GM21717 (cell line): Measurements from ENCODE around the gene CDSN.
A peak's percentile ranks its signal among the peaks of the same experiment; 100 is the strongest.
"Not testable (repeated sequence)": the region's sequence is repeated elsewhere in the genome, so short reads cannot be mapped to it uniquely, and the experiment has no call there.

Source experiments
- ATAC-seq: cut with Tn5 transposase; IDR thresholded peaks from one replicate; pipeline ENCODE4 v1.9.1; 2021; ENCODE audit warnings: mild to moderate bottlenecking, moderate library complexity; ENCODE audit not compliant: unreplicated experiment

The CDSN gene, protein sequence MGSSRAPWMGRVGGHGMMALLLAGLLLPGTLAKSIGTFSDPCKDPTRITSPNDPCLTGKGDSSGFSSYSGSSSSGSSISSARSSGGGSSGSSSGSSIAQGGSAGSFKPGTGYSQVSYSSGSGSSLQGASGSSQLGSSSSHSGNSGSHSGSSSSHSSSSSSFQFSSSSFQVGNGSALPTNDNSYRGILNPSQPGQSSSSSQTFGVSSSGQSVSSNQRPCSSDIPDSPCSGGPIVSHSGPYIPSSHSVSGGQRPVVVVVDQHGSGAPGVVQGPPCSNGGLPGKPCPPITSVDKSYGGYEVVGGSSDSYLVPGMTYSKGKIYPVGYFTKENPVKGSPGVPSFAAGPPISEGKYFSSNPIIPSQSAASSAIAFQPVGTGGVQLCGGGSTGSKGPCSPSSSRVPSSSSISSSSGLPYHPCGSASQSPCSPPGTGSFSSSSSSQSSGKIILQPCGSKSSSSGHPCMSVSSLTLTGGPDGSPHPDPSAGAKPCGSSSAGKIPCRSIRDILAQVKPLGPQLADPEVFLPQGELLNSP

DNA sequence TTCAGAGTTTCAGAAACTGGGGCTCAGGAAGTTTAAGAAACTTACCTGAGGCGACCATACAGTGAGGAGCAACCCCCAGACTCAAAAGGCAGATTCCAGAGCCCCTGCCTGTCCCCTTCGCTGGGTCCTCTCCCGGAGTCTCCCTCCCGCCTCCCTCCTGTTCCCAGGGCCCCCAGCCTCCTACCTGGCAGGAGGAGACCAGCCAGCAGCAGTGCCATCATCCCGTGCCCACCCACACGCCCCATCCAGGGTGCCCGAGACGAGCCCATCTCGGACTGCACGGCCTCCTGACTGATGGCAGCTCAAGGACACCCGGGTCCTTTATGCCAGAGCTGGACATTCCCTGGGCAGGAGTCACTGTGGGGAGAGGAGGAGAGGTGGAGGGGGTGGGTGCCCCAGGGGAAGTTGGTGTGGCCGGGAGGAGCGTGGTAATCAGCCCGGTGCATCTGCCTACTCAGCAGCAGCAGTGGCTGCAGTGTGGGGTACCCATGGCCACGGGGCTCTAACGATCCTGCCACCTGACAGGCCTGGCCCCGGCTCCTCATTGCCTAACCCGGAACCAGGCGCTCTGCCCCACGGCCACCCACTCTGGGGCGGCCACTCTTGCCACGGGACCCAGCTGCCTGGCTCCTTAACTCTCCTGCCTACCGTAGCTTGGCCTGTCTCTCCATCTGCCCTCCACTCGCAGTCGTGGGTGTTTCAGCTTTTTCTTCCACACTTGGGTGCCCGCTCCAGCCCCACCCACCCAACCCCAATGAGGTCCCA is at the start of gene CDSN:
Gene CDSN, minus strand, starts transcription at position 296 of the 765 bp plus-strand sequence. Its CDS starts 27 bp downstream, at position 269.
- no peak for ATAC-seq

DNA sequence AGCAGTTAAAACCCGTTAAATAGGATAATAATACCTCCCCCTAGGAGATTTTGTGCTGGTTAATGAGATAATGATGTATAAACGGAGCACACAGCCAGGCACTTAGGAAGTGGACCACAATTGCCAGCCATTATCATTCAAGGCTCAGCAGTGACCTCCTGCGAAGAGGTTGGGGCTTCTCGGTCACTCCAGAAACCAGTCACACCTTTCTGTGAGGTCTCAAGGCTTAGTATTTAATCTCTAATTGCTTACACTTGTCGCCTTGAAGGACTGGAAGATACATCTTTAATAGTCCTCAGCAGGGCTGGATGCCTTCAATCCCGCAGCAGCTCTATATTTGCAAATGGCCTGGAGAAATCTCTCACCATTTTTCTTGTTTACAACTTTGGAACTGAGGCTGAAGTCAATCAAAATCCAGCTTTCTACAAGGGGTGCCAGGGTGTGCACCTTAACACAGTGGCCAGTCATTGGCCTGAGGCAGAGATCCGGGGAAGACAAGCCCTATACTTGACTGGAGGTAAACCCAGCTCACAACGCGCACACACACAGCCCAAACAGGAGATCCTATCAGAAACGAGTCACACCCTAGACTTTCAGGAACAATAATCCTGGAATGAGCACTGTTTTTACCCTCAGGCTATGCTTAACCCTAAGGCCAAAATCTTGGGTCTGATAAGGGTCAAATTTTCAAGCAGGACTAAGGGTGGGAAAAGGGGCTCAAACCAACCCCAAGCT is 49.0 kb upstream of the CDSN start:
- ATAC-seq = no peak

DNA sequence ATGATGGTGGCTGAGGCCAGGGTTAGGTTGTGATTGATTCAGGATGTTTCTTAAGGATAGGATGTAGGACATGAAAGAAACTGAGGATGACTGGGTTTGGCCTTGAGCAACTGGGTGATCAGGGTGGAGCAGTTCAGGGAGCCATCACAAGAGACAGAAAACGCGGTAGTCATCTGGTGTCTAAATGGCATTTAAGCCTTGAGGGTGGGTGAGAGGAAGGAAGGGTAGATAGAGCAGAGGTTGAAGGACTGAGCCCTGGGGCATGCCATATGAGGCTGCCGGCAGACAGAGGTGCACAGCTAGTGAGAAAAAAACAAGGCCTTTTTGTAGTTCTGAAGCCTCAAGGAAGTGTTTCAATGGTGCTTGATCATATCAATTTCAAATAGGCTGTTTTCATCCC is 48.4 kb upstream of the CDSN start:
- no peak for ATAC-seq

DNA sequence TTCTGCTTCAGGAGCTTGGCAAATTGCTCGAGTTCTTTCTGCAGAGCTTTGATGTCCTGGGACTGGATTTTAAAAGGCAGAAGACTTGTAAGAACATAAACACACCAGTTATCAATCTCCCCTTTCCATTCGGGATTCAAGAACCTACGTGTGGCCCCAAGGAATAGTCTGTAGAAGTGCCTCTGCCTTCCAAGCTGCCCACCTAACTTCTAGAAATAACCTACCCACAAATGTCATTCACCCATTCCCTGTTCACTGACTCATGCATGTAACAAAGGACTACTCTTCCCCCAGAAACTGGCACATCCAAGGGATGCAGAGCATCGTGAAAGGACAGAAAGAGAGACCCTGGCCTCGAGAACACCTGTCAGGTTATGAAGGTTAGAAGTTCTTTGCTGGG is 45.7 kb upstream of the CDSN start:
- no peak for ATAC-seq

DNA sequence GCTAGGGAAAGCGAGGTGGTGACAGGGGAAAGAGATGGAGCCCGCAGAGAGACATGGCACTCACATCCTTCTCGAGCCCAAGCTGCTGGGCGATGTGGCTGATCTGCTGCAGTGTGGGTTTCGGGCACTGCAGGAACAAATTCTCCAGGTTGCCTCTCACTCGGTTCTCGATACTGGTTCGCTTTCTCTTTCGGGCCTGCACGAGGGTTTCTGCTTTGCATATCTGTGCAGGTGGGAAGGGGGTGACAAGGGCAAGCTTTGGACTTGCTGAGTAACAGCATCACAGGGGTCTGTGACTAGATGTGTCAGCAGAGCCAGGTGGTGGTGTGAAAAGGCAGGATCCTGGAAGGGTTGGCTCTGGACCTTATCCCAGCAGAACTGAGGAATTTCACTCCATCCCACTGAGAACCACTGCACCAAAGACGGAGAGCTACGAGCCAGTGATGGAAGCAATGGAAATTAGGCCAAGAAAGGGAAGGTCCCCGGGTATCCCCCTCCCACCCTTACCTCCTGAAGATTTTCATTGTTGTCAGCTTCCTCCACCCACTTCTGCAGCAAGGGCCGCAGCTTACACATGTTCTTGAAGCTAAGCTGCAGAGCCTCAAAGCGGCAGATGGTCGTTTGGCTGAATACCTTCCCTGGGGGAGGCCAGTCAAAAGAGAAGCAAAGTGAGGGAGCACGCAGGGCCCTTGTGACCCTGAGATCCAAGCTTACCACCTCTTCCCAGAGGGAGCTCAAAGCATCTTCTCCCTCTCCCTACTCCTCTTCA is 45.0 kb upstream of the CDSN start:
- ATAC-seq = peak; percentile 45

DNA sequence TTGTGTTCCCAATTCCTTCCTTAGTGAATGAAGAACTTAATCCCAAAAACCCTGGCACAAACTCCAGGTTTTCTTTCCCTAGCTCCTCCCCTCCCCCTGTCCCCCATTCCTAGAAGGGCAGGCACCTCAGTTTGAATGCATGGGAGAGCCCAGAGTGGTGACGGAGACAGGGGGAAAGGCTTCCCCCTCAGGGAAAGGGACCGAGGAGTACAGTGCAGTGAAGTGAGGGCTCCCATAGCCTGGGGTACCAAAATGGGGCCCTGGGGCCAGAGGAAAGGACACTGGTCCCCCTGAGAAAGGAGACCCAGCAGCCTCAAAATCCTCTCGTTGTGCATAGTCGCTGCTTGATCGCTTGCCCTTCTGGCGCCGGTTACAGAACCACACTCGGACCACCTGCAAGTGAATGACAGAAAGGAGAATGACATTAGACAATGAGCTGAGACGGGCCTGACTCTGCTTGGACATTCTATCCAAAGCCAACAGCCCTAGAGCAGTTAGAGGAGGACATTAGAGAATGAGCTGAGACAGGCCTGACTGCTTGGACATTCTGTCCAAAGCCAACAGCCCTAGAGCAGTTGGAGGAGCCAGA is 44.3 kb upstream of the CDSN start:
- ATAC-seq = not testable (repeated sequence)

DNA sequence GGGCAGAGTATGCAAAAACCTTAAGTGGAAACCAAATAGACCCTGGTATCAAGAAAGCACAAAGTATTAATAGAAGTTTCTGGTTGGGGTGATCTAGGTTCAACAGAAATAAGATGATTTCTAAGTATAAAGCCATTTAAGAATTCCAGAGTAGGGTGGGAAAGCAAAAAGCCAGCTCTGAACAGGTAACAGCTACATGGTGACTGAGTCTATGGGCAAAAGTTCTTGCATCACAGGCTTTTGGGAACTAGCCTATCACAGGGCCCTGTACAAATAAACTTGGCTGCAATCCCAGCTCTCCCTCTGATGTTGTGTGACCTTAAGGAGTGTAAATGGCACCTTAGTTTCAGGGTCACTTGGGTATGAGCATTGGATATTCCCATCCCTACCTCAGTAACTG is 43.7 kb upstream of the CDSN start:
- ATAC-seq = no peak

DNA sequence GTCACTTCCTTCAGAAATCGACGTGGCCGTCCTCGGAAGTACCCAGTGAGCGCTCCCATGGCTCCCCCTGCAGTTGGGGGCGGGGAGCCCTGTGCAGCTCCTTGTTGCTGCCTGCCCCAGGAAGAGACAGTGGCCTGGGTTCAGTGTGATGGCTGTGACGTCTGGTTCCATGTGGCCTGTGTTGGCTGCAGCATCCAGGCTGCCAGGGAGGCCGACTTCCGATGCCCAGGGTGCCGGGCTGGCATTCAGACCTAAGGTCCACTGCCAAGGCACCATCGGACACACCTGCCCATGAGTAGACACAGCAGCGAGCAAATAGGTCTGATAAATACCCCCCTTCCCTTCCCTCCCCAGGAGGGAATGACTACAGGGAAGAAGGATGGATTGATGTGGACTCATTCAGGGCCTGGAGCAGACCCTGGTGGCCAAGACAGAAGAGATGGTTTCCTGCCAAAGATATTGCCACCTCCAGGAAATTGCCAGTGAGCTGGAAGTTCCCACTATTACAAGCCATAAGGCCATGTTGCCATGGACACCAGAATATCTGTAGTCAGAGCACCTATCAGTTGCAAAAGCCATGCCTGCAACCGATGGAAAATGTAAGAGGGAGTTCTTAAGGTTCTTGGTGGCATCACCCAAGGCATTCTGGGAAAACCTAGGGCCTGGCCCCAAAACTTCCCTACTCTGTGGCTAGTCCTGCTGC is 42.4 kb upstream of the CDSN start:
- ATAC-seq = no peak

DNA sequence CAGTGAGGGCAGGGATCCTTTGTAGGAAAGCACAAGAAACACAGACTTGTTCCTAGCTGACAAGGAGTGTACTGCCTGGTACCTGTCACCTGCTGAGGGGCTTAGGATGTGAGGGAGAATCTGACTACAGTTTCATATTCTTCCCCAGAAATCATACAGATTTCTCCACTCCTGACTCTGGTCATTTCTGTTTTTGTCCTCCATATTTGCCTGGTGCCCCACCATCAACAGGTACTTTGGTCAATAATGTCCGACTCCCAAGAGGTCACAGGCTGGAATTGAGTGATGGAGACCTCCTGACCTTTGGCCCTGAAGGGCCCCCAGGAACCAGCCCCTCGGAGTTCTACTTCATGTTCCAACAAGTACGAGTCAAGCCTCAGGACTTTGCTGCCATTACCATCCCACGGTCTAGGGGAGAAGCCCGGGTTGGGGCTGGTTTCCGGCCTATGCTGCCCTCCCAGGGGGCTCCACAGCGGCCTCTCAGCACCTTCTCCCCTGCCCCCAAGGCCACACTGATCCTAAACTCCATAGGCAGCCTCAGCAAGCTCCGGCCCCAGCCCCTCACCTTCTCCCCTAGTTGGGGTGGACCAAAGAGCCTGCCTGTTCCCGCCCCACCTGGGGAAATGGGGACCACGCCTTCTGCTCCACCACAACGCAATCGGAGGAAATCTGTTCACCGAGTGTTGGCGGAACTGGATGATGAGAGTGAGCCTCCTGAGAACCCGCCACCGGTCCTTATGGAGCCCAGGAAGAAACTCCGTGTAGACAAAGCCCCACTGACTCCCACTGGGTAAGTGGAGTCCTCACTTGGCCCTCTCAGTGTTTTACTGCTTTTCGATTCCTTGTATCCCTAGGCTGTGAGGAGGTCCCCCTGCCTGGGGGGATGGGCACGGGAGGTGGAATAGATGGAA is 41.2 kb upstream of the CDSN start:
- no peak for ATAC-seq

DNA sequence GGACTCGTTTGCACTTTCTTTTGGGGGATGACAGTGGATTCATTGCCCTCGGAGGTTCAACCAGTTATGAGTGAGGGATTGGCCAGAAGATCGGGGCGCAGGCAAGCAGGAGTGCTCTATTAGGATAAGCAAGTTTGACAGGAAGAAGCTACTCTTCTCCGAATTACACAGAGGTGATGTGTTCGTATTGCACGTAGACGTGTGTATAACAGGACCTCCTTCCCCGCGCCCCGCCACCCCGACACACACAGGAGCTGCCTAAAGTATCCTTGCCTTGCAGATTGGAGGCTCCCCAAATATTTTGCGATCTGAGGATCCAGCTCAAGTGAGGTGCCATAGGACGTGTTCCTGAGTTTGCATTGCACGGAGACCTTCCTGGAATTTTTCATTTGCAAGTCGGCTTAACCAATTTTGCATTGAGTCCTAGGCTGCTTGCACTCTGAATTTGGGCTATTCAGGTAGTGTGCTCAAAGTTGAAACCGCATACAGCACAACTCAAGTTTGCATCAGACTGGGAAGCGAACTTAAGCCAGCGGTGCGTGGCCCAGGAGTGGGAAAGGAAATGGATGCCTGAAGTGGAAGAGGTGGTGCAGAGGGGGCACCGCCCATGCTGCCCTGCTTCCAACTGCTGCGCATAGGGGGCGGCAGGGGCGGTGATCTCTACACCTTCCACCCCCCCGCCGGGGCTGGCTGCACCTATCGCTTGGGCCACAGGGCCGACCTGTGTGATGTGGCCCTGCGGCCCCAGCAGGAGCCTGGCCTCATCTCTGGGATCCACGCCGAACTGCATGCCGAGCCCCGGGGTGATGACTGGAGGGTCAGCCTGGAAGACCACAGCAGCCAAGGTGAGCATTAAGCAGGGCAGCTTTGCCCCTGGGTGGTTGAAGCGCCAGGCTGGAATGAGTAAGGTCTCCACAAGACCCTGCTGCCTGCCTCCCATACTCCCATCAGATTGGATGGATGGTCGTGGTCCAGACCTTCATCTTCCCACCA is 38.9 kb upstream of the CDSN start:
- no peak for ATAC-seq

DNA sequence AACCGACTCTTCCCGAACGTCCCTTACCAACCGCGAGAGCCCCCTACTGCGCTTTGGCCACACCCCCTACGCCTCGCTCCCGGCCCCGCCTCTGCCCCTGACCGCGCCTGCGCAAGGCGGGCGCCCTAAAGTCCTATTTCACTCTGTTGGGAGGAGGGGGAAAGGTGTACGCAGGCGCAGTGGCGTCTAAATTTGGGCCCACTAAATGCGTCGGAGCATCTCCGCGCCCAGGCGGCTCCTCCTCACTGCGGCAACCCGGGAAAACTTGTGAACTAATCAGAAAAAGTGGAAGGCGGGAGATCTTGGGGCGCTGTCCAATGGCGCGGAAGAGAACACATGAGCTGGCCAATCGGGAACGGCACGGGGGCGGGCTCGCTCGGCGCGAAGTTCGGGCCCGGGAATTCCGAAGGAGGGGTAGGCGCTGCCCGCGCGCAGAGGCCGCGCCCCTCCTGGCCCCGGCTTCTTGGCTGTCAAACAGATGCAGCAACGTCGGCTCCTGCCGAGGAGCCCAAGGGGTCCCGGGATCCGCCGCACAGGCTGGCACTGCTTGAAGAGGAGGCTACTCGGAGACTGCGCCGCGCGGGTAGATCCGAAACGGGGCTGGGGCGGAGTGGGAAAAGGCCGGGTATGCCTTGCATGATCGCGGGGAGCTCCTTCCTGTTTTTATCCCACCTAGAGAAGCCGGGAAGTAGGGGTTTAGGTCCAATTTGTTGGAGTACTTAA is 38.1 kb upstream of the CDSN start, which contains the start of gene TCF19:
Gene TCF19, plus strand, starts transcription at position 450 of the 723 bp plus-strand sequence. CDS start 881 bp downstream, outside the sequence.
- peak; percentile 66 for ATAC-seq

DNA sequence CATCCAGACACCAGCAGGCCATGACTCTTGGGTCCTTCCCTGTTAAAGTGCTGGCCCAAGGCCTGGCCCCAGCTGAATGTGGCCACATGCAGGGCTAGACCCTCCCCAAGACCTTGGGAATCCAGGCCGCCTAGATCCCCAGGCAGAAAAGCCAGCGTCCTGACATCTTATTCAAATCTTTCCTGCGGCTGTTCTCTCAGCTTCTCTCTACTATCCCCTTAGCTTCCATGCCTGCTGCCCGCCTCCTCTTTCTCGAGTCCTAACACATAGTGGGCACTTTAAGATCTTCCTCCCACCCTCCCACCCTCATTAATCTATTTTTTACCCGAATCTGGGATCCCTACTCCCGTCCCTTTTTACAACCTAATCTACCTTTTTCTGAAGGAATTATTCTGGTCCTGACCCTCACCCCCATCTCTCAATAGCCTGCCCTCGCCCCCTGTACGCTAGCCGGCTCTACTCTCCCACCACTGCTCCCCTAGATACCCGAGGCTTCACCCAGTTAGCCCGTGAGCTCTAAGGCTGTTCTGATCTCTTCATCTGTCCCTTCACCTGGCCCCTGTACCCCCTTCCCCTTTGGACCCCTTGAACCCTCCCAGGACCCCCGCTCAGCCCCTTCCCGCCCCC is 37.4 kb upstream of the CDSN start, which contains the start of gene CCHCR1:
Gene CCHCR1, minus strand, starts transcription at position 290 of the 627 bp plus-strand sequence. Its CDS starts 202 bp downstream, at position 88.
- ATAC-seq = no peak

DNA sequence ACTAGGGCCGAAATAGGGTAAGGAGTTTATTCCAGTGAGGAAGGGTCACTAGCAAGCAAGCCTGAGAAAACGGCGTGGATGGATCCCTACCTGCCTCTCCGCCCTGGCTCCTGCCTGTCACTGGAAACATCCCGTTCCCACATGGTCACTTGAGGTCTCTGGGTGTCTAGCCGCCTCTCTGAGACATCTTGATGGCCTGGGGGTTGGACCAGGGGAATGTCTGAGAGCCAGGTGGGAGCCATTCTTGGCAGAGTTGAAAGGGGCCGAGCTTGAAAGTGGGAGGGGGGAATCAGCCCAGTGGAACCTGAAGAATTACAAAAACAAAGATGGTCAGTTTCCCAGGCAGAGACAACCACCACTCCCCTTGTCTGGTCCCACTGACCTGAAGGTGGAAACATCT is 36.4 kb upstream of the CDSN start:
- no peak for ATAC-seq

DNA sequence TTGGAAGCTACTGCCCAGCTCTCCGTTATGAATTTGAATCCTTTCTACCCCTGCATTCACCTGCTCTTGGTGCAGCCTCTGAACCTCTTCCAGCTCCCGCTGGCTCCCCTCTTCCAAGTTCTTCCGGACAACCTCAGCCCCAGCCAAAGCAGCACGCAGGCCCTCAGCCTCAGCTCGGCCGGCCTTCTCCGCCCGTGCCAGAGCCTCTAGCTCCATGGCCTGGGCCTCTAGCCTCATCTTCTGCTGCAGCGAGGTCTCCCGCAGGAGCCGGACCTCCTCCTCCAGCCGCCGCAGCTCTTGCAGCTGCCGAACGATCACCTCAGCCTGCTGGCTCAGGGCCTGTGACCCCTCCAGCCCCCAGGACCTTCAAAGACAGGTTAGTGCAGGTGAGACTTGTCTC is 34.2 kb upstream of the CDSN start:
- no peak for ATAC-seq

DNA sequence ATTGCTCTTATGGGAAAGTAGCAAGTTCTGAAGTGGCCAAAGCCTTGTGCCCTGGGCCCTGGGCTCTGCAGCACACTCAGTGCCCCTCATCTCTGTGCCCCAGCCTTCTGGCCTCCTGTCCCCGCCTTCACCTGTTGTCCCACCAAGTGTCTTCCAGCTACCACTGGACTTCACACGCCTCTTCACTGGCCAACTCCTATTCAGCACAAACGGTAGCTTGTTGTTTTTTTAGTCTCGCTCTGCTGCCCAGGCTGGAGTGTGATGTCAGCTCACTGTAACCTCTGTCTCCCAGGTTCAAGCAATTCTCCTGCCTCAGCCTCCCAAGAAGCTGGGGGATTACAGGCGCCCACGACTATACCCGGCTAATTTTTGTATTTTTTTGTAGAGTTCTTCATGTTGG is 32.5 kb upstream of the CDSN start:
- ATAC-seq = no peak
